ENCODE measurements around the gene NGB.
"Not testable (repeated sequence)": the region's sequence is repeated elsewhere in the genome, so short reads cannot be mapped to it uniquely, and the experiment has no call there.

NGB gene

DNA sequence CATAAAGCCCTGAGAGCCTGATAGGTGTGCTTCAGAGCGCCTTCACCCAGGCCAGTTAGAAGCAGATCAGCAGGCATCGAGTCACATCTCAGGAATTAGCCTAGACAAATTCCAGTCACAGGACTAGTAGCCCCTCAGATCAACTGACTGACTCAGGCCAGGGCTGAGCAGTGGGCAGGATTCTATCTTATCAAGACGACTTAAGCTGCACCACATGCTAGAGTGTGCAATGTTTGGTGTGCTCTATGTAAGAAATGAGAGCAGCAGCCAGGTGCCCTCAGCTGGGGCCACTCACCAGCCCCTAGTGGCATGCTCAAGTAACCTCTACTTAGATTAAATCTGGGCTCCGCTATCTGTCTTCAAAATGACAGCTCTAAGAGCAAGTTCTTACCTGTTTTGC is 19.7 kb upstream of the NGB start:
- DNase-seq, result no peak

DNA sequence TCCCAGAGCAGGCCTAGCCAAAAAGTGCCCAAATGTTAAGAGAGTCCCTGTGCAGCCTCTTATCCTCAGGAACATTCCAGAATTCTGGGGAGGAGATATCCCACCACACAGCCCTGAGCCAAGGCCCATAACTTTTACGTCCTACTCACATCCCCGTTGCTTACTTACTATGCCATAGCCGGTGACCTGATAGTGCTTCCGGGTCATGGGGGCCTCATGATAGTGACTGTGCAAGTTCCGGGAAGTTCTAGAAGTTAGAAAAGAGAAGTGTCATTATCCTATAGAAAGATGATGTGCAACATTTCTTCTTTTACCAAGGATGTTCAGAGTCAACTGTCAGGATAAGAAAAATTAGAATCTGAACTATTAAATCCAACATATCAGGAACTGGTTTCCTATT is 15.6 kb upstream of the NGB start:
- no peak for DNase-seq

DNA sequence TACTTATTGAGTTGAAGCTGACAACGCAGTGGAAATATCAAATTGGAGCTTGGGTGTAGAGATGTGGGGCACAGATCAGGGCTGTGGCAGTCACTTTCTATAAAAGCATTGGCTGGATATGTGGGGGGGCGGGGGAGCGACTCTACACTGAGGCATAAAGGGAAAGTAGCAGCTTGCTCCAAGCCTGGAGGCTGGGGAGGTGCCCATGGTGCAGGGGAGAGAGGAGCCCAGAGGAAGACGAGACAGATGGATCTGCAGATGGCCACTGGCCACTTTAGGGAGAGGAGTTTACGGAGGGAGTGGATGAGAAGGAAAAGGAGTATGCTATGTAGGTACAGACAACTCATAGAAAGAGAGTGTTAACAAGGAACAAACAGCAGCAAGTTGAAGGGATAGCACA is 13.5 kb upstream of the NGB start:
- no peak for DNase-seq

DNA sequence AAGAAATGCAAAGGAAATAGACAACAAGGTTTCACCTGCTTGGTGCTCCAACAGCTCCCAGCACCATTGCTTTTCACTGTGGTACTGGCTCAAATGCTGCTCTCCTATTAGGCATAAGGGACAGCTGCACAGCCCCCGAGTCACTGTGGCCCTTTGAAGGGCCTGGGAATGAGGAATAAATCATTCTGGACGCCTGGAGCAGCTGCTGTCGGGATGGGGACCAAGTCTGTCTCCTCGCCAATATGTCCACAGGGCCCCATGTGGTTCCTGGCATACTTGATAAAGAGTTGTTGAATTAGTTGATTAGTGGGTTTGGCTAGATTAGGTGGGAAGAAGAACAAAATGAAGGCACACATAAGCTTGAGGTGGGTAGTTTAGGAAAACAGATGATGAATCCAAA is 13.1 kb upstream of the NGB start:
- DNase-seq, result no peak

DNA sequence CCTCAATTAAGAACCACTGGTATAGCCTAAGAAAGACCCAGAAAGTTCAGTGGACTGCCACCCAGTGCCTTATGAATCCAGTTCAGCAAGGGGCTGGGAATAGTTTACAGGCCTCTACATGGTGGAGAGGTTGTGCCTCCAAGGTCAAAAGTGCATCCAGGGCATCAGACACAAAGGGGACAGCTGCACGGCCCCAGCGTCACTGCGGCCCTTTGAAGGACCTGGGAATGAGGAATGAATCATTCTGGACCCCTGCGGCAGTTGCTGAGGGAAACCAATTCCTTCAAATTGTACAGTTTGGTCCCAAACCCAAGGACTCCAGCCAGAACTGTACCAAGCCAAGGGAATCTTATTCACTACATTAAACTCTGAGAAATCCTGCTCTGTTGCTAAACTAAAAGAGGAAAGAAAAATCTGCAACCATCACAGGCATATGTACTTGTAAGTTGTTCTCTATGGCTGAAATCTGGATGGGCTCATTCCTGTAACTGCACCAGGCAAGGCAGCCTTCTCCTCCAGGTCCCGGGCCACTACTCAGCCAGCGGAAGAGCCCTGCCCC is 10.9 kb upstream of the NGB start:
- DNase-seq, result no peak

DNA sequence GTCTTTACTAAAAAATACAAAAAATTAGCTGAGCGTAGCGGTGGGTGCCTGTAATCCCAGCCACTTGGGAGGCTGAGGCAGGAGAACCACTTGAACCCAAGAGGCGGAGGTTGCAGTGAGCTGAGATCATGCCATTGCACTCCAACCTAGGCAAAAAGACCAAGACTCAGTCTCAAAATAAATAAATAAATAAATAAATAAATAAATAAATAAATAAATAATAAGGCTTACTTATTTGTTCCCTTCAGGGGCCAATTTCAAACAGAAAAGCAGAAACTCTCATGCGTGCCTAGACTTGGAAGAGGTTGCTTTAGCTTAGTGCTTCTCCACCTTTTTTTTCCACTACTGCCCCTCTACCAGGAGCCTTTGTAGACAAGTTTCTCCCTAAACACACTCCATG is 9.9 kb upstream of the NGB start:
- DNase-seq, result not testable (repeated sequence)

DNA sequence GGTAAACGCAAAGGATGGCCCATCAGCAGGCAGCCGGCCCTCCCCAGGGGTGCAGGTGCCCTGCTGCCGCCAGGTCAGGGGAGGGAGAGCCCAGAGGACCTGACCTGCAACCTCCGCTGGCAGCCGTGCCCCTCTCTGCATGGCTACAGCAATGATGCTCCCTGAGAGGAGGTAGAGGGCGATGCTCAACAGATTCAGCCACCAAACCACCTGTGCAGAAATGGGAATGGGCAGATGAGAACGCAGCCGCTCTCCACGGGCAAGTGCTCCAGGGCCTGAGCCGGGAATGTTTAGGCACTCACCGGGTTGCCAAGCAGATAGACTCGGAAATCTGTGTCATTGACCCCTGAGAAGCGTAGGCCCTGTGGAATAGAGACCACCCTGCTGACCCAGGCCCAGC is 8.7 kb upstream of the NGB start:
- no peak for DNase-seq

DNA sequence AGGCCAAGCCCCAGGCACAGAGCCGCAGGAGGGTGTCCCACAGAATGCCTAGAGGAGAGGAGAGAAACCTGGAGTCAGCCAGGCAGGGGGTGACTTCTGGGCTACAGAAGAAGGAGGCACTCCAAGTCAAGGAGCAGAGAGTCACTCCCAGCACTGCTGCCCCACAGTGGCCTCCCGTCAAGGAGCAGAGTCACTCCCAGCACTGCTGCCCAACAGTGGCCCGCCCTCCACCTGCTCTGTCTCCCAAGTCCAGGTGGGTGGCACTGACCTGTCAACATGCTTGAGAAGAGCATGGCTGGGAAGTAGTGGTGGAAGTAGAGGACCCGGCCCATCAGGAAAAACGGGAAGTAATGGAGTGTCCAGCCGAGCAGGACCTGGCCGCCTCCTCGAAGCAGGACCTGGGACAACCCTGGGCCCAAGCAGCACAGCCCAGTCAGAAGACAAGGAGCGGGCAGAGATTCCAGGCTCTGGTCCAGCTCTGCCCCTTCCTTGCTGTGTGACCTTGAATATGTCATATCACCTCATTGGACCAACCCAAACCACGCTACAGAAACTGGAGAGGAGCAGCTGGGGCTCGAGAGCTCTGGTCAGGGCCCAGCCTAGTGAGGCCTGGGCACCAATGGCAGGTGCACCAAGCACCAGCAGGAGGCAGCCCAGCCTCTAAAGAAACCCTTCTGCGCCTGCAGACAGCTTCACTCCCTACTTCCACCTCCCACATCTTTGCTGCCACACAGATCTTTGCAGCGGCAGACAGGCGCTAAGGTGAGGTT is 7.6 kb upstream of the NGB start:
- DNase-seq, result no peak

DNA sequence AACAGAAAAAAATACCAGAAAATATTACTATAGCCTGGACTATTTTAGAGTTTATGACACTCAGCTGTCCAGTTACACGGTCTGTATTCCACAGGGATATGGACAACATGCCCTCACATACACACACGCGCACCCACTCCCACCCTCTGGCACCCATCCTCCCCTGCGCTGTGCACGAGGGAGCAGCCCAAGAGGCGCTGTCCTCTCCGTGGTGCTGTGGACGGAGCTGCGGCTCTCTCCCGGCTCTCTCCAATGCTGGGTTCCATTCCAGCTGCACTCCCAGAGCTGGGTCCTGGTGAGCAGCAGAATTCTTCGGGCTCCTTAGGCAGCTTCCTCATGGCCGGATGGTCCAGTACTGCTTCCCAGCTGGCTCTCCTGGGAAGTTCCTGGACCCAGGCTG is 6.0 kb upstream of the NGB start:
- DNase-seq, result no peak

DNA sequence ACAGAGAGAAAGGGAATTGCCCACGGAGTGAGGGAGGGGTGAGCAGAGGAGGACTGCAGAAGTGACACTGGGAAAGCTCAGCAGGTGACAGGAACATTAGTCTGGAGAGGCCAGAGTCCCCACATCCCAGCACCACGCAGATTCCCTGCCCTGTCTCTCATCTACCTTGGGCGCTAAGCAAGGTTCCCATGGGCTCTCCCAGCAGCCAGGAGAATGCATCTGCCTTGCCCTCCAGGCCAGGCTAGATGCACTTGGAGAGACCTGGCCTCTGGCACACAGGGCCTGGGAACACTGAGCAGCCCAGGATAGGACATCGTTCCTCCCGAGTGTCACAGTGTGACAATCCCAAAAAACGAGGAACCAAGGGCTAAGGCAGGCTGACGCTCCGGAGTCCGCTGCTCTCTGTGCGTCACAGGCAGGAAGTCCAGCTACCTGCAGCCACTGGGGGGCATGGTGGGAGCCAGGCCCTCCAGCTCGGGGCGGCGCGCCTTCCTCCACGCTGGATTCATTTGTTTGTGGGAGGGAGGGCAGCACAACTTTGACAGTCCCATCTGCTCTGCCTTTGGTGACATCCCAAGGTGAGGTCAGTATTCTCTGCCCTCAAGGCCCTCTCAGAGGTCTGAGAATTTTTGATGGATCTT is 5.4 kb upstream of the NGB start:
- no peak for DNase-seq

DNA sequence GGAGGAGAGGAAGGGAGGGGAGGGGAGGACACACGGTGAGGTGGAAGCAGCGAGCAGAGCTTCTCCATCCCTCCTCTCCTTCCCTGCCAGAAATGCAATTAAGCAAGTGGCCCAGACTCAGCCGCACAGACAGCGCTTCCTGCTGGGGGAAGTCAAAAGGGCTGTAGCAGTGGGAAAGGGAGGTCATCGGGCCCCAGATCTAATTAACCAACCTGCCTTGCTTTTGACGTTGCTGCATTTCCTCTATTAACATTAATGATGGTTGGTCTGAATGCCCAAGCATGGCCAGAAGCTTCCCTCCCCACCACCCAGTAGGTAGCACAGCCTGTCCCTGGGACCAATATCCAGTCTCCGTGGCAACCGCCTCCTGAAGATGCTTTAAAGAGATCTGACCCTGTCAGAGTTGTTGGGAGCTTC is 4.6 kb upstream of the NGB start:
- DNase-seq, result no peak

DNA sequence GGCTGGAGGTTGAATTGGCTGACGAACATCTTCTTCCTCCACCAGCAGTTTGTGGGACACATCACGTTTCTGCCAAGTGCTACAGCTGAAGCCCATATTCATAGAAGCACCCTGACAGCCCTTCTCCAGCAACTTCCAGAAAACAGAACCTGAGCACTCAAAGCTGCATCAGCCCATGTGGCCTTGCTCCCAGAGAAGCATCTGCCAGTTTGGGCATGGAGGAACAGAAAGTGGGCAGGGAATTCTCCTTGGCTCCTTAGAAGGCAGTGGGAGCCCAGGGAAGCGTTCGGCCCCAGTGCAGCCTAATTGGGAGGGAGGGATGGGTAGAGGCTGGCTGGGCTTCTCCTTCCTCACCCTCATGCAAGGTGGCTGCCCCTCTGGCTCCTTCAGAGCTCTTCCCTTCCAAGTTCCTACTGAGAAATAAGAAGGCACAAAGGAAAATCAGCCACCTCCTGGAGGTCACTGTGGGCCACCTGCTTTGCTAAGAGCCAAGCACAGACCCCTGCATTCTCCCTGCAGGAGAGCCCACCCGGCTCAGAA is 4.1 kb upstream of the NGB start:
- no peak for DNase-seq

DNA sequence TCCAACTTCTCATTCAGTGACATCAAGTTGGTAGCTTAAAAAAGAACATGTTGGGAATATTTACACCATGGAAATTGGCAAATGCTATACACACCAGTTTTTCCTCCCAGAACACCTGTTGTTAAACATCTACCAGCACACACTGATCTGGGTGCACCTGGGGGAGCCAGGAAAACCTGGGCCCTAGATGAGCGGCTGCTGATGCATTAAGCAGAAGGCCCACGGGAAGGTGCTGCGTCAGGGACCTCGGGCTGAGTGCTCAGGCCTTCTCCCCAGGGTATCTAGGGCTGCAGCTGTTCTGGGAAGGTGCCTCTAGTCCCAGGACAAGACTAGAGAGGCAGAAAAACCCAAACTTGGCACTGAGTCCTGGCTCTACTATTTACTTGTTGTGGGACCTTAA is 2.8 kb upstream of the NGB start:
- no peak for DNase-seq

DNA sequence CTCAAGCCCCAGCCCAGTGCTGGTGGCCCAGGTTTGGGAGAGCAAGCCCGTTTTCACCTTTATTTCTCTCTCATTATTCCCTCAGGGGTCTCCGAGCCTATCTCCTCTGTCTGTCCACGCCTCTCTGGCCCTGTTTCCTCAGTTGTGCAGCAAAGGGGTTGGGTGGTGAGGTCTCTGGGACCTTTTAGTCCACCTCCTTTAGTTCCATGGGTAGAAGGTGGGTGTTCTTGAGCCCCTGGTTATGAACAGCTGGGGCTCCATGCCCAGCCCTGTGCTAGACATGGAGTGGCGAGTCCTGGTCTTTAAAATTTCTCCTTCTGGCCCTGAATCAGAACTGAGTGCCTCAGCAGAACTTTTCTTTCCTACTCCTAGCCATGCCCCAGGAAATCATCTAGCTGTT is 1.3 kb upstream of the NGB start:
- DNase-seq, result no peak

DNA sequence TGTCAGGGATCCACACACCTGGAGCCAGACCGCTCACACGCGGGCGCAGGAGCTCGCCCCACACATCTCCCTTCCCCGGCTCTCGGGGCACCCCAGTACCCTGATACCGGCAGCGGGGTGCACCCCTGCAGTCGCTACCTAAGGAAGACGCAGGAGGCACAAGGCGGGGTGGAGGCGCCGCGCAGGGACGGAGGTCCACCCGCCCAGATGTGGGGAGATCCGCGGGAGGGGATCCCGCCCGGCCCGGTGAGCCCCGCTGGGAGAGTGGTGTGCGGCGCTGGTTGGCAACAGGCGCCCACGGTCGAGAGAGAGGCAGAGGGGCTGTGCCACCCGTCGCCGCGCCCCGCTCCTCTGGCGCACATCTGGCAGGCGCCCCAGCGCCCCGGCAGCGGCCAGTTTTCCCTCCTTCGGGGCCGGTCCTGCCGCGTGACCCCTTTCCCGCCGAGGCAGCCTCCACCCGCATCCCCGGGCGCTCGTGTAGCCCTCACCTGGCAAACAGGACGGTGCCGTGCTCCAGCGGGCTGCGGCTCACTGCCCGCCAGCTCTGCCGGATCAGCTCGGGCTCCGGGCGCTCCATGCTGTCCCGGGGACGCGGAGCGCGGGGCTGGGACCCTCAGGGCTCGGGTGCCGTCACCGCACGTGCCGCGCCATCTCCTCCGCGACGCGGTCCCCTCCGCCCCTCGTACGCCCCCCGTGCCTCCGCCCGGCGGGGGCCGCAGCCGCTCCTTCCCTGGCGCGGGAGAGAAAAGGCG is 469 bp downstream of the NGB start:
- DNase-seq, result no peak

DNA sequence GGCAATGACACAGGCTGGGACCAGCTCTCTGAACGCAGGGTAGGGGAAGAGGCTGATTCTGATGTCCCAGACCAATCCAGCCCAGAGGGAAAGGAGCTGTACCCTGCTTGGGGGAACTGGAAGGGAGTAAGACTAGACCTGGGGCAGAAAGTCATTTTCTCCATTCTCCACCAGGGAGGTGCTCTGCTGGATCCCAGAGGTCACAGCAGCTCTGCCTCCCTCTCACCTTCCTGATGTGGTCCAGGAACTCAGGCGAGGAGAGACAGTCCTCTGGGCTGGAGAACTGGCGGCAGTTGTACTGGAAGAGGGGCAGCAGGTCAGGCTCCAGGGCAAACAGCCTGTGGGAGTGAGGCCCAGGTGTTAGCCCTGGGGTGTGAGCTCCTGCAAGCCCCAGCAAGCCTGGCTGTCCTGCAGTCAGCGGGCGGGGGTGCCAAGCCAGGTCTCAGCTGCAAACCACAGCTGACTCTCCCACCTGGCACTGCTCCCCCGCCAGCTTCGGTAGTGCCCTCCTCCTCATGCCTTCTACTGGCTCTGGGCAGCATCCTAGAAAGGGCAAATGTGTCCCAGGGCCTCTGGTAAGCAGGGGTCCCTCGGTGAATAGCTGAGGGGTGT is 1.9 kb downstream of the NGB start:
- no peak for DNase-seq

DNA sequence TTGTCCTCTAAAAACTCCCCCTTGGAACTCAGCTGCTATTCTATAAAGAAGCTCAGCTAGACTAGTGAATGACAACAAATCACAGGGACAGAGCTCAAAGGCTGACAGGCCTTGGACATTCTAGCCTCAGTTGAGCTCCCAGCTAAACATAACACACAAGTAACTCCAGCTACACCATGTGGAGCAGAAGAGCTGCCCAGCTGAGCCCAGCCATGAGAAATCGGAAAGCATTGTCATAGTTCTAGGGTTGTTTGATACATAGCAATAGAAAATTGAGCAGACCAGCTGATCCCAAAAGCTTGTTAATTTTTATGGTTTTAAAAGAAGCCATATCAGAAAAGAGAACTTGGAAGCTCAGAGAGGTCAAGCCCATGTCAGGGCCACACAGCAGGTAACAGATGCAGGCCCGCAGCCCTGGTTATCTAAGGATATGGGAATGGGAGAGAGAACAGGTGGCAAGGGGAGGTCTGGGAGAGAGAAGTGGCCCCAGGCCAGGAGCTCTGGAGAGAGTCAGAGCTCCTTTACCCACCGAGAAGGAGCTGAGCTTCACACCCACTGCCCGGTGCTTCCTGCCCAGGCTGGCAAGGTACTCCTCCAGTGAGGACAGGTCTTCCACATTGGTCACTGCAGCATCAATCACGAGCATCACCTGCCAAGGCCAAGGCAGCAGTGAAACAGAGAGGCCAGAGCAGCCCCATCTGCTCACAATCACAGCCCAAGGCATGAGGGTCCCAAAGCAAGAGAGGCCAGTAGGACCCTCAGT is 2.9 kb downstream of the NGB start:
- DNase-seq, result no peak

DNA sequence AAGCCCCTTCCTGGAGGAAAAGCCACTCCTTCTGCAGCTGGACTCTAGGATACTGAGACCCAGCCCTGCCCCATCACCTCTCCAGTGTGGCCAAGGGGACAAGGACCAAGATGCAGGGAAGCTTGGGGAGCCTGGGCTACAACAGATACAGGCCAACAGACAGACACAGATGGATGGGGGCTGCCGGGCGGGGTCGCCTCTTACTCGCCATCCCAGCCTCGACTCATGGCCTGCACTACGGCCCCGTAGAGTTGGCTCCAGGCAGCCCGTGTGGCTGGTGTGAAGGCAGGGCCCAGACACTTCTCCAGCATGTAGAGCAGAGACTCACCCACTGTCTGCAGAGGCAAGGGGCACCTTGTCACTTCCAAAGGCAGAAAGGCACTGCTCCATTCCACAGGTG is 4.7 kb downstream of the NGB start:
- no peak for DNase-seq

DNA sequence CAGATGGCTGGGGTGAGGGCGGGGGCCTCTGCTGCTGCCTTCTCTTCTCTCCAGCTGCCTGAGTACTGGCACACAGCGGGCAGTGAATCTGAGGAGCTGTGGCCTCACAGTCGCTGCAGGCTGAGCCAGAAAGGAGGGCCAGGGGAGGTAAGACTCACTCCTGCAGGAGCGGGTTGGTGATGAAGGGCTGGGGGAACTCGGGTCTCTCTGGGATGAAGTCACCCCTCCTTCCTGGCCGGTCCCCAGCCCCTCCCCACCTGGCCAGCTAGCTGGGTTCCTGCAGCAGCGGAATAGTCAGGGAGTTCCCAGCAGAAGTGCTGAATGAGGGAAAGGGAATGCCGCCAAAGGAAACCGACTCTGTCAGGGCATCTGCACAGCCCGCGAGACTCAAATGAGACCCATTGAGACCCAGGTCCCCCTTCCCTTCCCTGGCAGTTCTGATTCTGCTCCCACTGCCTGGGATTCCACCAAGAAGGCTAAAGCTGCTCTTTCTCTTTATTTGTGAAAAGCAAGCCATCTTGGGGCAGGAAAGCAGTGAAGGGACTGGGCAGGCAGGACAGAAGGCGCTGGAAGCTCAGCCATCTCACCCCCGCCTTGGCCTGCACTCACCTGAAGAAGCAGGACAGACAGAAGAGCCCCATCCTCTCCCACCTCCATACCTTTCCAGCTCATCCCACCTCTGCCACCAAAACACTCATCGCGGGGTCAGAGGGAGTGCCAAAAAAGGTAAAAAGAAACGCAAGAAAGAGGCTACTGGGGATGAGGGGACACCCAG is 5.3 kb downstream of the NGB start:
- no peak for DNase-seq

DNA sequence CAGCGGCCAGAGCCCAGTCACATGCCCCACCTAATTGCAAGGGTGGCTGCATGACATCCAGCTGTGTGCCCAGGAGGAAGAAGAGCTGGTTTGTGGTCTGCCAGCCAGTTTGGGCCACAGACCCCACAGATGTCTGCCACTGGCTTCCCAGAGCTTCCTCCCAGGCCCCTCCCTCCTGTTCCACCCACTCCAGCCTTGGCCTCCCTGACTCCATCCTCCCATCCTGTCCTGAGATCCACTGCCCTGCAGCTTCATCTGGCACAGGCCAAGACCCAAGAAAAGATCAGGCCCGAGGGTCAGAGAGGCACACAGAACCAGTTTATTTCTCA is 5.9 kb downstream of the NGB start:
- DNase-seq, result no peak

DNA sequence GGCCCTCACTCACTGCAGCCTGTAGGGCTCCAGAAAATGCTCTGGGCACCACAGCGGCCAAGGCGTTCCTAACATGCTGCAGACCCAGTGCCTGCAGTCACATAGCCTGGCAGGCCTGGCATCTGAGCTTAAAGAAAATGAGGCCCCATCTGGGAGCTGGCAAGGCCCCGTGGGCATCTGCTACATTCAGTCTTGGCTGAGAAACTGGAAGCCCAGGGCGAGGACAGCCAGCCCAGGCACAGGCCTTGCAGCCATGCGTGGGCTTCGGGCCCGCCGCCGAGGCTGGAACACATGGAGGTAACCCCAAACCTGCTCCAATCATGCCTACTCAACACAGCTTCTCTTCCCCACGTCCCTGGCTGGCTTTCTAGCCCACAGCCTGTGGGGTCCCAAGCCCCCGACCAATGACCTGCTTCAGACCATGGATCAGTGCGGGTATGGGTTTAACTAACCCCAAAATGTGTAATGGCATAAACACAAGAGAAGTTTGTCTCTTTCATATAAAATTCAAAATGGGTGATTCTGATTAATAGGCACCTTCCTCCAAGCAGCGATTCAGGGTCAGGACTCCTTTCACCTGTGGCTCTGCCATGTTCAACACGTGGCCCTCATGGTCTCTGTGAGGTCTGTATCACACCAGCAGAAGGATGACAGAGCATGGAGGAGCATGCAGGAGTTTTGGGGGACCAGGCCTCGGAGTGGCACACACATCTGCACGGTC is 6.4 kb downstream of the NGB start:
- DNase-seq, result no peak

Data from central memory CD4-positive, alpha-beta T cell (primary cell).